ENCODE measurements around the gene ELOB.

GRCh38 chr16:2775765-2776499, 1.1 kb downstream of the ELOB start:
- no peak for TF ChIP-seq CTCF (conservative IDR thresholded peaks at IDR 0.05 in 1 of 2, IDR thresholded peaks at IDR 0.05 in 1 of 2; ENCODE audit: low read depth in 1 of 2, low read length in 2 of 2)
- TF ChIP-seq EZH2 (IDR thresholded peaks at IDR 0.05; ENCODE audit: low read length, missing control alignments): no peak

Measured in fibroblast of lung (primary cell).